SK-N-SH treated with all-trans-retinoic acid at 6 μM for 48 hours (cell line): Measurements from ENCODE around the gene CSNK2A1.

Source experiments
- PATZ1 ChIP-seq: fragments of 250-450 bp; sonication (Bioruptor Pico); IDR thresholded peaks from 2 replicates; pipeline ENCODE4 v1.8.0; 2020; ENCODE audit warnings: mild to moderate bottlenecking, moderate library complexity, borderline replicate concordance
- TF ChIP-seq, protein P1 (sequence below): fragments of 250-450 bp; sonication (Bioruptor Pico); IDR thresholded peaks from 2 replicates; pipeline ENCODE4 v1.5.0; 2020; ENCODE audit warnings: mild to moderate bottlenecking, moderate library complexity

DNA sequence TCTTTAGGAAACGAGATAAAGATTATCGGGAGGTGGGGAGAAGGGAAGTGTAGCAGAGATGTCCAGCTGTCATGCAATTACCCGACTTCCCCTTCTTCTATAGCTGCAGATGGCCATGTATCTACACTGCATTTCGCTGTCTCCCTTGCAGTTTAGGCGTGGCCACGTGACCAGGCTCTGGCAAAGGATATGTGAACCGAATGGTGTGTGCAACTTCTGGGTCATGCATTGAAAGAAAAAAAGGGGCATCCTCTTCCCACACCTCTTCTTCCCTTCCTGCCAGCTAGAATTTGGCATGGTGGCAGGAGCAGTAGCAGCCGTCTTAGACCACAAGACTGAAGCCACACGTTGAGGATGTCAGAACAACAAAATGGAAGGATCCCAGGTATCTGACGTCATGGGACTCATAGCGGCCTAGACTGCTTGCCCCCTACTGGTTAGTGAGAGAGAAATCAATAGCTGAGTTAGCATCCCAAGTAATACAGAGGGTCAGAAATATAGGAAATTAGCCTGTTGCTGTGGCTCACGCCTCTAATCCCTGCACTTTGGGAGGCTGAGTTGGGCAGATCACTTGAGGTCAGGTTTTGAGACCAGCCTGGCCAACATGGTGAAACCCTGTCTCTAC, 33.7 kb upstream of the CSNK2A1 start:
- no peak for TF ChIP-seq PATZ1 (CRISPR knock-in tag)
- TF ChIP-seq, protein P1, sequence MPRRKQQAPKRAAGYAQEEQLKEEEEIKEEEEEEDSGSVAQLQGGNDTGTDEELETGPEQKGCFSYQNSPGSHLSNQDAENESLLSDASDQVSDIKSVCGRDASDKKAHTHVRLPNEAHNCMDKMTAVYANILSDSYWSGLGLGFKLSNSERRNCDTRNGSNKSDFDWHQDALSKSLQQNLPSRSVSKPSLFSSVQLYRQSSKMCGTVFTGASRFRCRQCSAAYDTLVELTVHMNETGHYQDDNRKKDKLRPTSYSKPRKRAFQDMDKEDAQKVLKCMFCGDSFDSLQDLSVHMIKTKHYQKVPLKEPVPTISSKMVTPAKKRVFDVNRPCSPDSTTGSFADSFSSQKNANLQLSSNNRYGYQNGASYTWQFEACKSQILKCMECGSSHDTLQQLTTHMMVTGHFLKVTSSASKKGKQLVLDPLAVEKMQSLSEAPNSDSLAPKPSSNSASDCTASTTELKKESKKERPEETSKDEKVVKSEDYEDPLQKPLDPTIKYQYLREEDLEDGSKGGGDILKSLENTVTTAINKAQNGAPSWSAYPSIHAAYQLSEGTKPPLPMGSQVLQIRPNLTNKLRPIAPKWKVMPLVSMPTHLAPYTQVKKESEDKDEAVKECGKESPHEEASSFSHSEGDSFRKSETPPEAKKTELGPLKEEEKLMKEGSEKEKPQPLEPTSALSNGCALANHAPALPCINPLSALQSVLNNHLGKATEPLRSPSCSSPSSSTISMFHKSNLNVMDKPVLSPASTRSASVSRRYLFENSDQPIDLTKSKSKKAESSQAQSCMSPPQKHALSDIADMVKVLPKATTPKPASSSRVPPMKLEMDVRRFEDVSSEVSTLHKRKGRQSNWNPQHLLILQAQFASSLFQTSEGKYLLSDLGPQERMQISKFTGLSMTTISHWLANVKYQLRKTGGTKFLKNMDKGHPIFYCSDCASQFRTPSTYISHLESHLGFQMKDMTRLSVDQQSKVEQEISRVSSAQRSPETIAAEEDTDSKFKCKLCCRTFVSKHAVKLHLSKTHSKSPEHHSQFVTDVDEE, result no peak
